MG63 (cell line): ENCODE measurements around the gene TMEM221. TPM values are rescaled to one million over a fixed set of nuclear protein-coding genes. Genes with fewer than 3 reads are reported as not detected.
A peak's percentile ranks its signal among the peaks of the same experiment; 100 is the strongest.
"Not testable (repeated sequence)": the region's sequence is repeated elsewhere in the genome, so short reads cannot be mapped to it uniquely, and the experiment has no call there.

ENCODE experiments used
- DNase-seq: peaks from one replicate; pipeline ENCODE4 v3.0.0-alpha.2; 2020
- H3K27me3 ChIP-seq: fragments of 250-450 bp; sonication (Bioruptor Pico); 2 replicates; pipeline ENCODE4 v1.5.1; 2020; ENCODE audit warnings: mild to moderate bottlenecking, moderate library complexity
- H3K36me3 ChIP-seq: fragments of 250-450 bp; sonication (Bioruptor Pico); 2 replicates; pipeline ENCODE4 v1.5.1; 2020; ENCODE audit warnings: mild to moderate bottlenecking, moderate library complexity
- H3K4me3 ChIP-seq: fragments of 250-450 bp; sonication (Bioruptor Pico); 2 replicates; pipeline ENCODE4 v1.5.1; 2020; ENCODE audit warnings: mild to moderate bottlenecking, moderate library complexity
- H3K9me3 ChIP-seq: fragments of 250-450 bp; sonication (Bioruptor Pico); 2 replicates; pipeline ENCODE4 v1.5.1; 2020; ENCODE audit warnings: mild to moderate bottlenecking, moderate library complexity
- total RNA-seq: library from RNA; depleted of rRNA; stranded (reverse); fragments of >200 nt; shearing (Covaris generic); gene quantifications from 2 replicates; pipeline ENCODE4 v1.2.3, GENCODE V29; 2014; ENCODE audit warnings: low replicate concordance

TMEM221 gene
- total RNA-seq, 1 experiment from 2014 or later, result not detected

GRCh38 chr19:17481986-17482385 is 33.5 kb upstream of the TMEM221 start:
- Histone ChIP-seq H3K4me3 (no peak overlapping the region), H3K36me3 (no peaks in the 10 kb centered on the region; the same call in 1 of the 2 replicates), H3K9me3 (no peaks in the 10 kb centered on the region), H3K27me3 (no peaks in the 10 kb centered on the region)
- no peak for DNase-seq

GRCh38 chr19:17479325-17479791 is 30.9 kb upstream of the TMEM221 start:
- Histone ChIP-seq H3K9me3 (no peaks in the 10 kb centered on the region), H3K27me3 (no peaks in the 10 kb centered on the region), H3K36me3 (no peaks in the 10 kb centered on the region), H3K4me3 (no peak overlapping the region)
- peak; percentile 72 for DNase-seq

GRCh38 chr19:17475541-17476115 is 27.2 kb upstream of the TMEM221 start:
- Histone ChIP-seq H3K36me3 (no peaks in the 10 kb centered on the region), H3K9me3 (no peaks in the 10 kb centered on the region), H3K4me3 (no peak overlapping the region), H3K27me3 (no peaks in the 10 kb centered on the region)
- DNase-seq, result no peak

- not testable (repeated sequence) for DNase-seq, H3K4me3 ChIP-seq, H3K36me3 ChIP-seq
Observed at GRCh38 chr19:17475011-17475540, 26.6 kb upstream of the TMEM221 start.

GRCh38 chr19:17473041-17473440 is 24.6 kb upstream of the TMEM221 start:
- peak; percentile 32 for DNase-seq
- no peaks in the 10 kb centered on the region for H3K27me3 ChIP-seq
- H3K36me3 ChIP-seq, result no peaks in the 10 kb centered on the region
- no peaks in the 10 kb centered on the region for H3K9me3 ChIP-seq
- H3K4me3 ChIP-seq, result no peak overlapping the region

More at GRCh38 chr19:17475011-17475540, 26.6 kb upstream of the TMEM221 start:
- not testable (repeated sequence) for H3K9me3 ChIP-seq, H3K27me3 ChIP-seq

- Histone ChIP-seq H3K27me3 (no peaks in the 10 kb centered on the region), H3K36me3 (no peaks in the 10 kb centered on the region), H3K9me3 (no peaks in the 10 kb centered on the region), H3K4me3 (peak overlapping the region; percentile 72)
- no peak for DNase-seq
Observed at GRCh38 chr19:17471410-17472125, 23.1 kb upstream of the TMEM221 start.

GRCh38 chr19:17470068-17470841 is 21.8 kb upstream of the TMEM221 start, which contains the start of gene SLC27A1:
SLC27A1 (plus strand) TSS chr19:17470524; CDS start chr19:17470541, 17 bp downstream.
- Histone ChIP-seq H3K27me3 (no peaks in the 10 kb centered on the region), H3K36me3 (no peaks in the 10 kb centered on the region), H3K4me3 (peak within 1 kb of the TSS; percentile 72), H3K9me3 (no peaks in the 10 kb centered on the region)
- DNase-seq, result peak; percentile 100

GRCh38 chr19:17469481-17470067 is 21.1 kb upstream of the TMEM221 start:
- peak; percentile 96 for DNase-seq
- Histone ChIP-seq H3K36me3 (no peaks in the 10 kb centered on the region), H3K9me3 (no peaks in the 10 kb centered on the region), H3K27me3 (no peaks in the 10 kb centered on the region), H3K4me3 (peak overlapping the region; percentile 72)

GRCh38 chr19:17469092-17469480 is 20.6 kb upstream of the TMEM221 start:
- H3K27me3 ChIP-seq, result no peaks in the 10 kb centered on the region
- H3K36me3 ChIP-seq, result no peaks in the 10 kb centered on the region
- H3K9me3 ChIP-seq, result no peaks in the 10 kb centered on the region
- DNase-seq, result no peak
- peak overlapping the region; percentile 72 for H3K4me3 ChIP-seq

GRCh38 chr19:17468302-17469091 is 20.0 kb upstream of the TMEM221 start:
- Histone ChIP-seq H3K27me3 (no peaks in the 10 kb centered on the region), H3K9me3 (no peaks in the 10 kb centered on the region), H3K36me3 (no peaks in the 10 kb centered on the region), H3K4me3 (peak overlapping the region; percentile 72; the same call in 1 of the 2 replicates)
- DNase-seq, result no peak

GRCh38 chr19:17467471-17468301 is 19.2 kb upstream of the TMEM221 start:
- Histone ChIP-seq H3K4me3 (no peak overlapping the region), H3K36me3 (no peaks in the 10 kb centered on the region), H3K27me3 (no peaks in the 10 kb centered on the region), H3K9me3 (no peaks in the 10 kb centered on the region)
- DNase-seq, result no peak

- Histone ChIP-seq H3K9me3 (no peaks in the 10 kb centered on the region), H3K4me3 (no peak overlapping the region), H3K36me3 (no peaks in the 10 kb centered on the region), H3K27me3 (no peaks in the 10 kb centered on the region)
- DNase-seq, result no peak
Observed at GRCh38 chr19:17466487-17466850, 18.0 kb upstream of the TMEM221 start.

GRCh38 chr19:17460372-17461230 is 12.1 kb upstream of the TMEM221 start, which contains the start of gene NXNL1:
NXNL1 (minus strand) TSS chr19:17460926; CDS start chr19:17460869, 57 bp downstream.
- DNase-seq, result no peak
- H3K27me3 ChIP-seq, result peaks cover 21% of the 10 kb centered on the region
- H3K9me3 ChIP-seq, result no peaks in the 10 kb centered on the region
- H3K4me3 ChIP-seq, result no peak within 1 kb of the TSS
- H3K36me3 ChIP-seq, result no peaks in the 10 kb centered on the region

GRCh38 chr19:17458970-17459369 is 10.5 kb upstream of the TMEM221 start:
- Histone ChIP-seq H3K4me3 (no peak overlapping the region), H3K27me3 (peaks cover 30% of the 10 kb centered on the region), H3K36me3 (no peaks in the 10 kb centered on the region), H3K9me3 (no peaks in the 10 kb centered on the region)
- DNase-seq, result no peak
